Measurements from ENCODE around the gene POLK.

DNA sequence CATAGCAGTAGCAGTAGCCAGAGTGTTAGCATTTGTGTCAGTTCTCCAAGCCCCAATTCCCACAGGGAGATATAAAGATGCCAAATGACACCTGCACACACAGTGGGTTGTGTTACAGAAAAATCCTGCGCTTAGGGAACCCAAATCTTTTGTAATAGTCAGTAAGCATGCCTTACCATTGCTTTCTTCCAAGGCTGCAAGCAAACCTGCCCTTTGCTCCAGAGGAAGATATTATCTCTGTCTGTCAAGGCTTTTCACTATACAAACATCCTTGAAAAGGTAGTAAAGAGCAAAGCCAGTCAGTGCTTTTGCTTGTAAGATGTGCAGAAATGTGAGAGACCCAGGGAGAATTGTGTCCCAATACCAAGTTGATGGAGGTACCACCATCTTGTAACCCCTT lies 102.5 kb downstream of the POLK start:
- TF ChIP-seq CTCF (IDR thresholded peaks at IDR 0.05) (no peak), POLR2A (IDR thresholded peaks at IDR 0.05) (no peak), POLR2AphosphoS5 (IDR thresholded peaks at IDR 0.05) (no peak), EP300 (IDR thresholded peaks at IDR 0.05) (no peak)

Data from suprapubic skin (tissue), 4 donors.